NCI-H146 treated with DMSO at 0.1 percent for 48 hours (cell line): Measurements from ENCODE around the gene CABP4.
"Not testable (repeated sequence)": the region's sequence is repeated elsewhere in the genome, so short reads cannot be mapped to it uniquely, and the experiment has no call there.

ENCODE experiments used
- DNase-seq: peaks from one replicate; lab custom pipeline; 2025; ENCODE audit not compliant: unreplicated experiment; lab: John Stamatoyannopoulos, UW

CABP4 gene

DNA sequence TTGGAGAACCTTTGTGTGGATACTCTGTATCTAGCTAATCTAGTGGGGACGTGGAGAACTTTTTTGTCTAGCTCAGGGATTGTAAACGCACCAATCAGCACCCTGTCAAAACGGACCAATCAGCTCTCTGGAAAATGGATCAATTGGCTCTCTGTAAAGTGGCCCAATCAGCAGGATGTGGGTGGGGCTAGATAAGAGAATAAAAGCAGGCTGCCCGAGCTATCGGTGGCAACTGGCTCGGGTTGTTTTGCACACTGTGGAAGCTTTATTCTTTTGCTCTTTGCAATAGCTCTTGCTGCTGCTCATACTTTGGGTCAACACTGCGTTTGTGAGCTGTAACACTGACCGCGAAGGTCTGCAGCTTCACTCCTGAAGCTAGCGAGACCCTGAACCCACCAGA lies 21.5 kb downstream of the CABP4 start:
- DNase-seq = not testable (repeated sequence)

- DNase-seq = not testable (repeated sequence)
Measured at GRCh38 chr11:67477344-67478050, 22.3 kb downstream of the CABP4 start.

- DNase-seq = no peak
Measured at GRCh38 chr11:67482275-67482826, 27.2 kb downstream of the CABP4 start.

DNA sequence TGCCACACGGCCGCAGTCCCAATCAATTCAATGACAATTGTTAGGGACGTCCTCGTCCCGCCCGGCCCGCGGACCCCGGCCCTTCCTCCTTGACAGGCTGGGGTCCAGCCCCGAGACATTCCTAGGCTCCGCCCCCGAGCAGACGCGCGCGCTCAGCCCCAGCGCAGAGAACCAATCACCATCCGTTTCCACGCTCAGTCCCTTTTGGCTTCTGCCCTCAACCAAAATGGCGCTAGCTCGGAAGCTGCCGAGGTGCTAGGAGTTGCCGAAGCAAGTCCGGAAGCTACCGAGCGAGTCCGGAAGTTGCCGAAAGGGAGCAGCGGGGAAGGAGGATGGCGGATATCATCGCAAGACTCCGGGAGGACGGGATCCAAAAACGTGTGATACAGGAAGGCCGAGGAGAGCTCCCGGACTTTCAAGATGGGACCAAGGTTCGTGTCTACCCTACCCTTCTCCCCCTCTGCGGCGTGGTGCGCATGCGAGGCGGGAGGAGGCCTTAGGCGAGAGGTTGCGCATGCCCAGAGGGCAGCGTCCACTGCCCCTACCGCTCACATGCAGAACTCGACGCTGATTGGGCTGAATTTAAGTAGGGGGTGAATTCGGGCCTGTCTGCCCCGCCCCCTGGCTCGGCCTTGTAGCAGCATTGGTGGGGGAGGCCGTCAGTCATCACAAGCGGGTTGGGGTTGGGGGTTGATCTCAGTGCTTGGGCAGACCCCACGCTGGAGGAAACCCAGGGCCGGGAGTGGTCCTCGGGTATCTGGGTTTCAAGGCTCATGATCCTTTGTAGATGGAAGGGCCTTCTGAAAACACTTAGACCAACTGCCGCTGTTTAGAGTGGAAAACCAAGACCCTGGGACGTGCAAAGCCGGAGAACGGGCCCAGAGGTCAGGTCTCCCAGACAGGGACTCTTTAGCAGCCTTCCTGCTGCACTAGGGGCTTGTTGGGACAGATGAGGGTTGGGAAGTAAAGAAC lies 28.0 kb downstream of the CABP4 start, which contains the start of gene AIP:
AIP (plus strand) TSS at position 200 of the 972 bp plus-strand sequence; CDS start at position 333, 133 bp downstream.
- DNase-seq = peak; percentile 99

GRCh38 chr11:67483831-67484665 lies 28.9 kb downstream of the CABP4 start:
- no peak for DNase-seq

DNA sequence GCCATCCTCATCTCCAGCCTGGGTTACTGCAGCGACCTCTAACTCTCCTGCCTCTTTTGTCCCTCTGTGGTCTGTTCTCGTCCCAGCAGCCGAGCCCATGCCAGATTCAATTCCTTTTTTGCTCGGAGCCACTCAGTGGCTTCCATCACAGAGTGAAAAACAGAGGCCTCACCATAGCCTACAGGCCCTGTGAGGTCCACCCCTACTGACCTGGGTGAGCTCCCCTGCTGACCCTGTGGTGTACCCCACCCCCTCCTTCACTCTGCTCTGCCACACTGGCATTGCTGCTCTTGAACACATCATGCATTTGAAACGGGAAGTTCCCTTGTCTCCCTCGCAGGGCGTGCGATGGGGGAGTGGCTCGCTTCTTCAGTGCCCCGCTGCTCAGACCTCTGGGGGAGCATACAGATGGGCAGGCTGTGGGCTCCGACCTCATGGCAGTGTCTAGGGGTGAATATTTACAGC lies 29.7 kb downstream of the CABP4 start:
- DNase-seq = no peak

- not testable (repeated sequence) for DNase-seq
Measured at GRCh38 chr11:67485873-67486361, 30.8 kb downstream of the CABP4 start.

GRCh38 chr11:67486481-67487195 lies 31.5 kb downstream of the CABP4 start:
- no peak for DNase-seq

- DNase-seq = no peak
Measured at GRCh38 chr11:67489203-67489884, 34.2 kb downstream of the CABP4 start.

GRCh38 chr11:67489885-67490726 lies 35.0 kb downstream of the CABP4 start:
- DNase-seq = no peak

DNA sequence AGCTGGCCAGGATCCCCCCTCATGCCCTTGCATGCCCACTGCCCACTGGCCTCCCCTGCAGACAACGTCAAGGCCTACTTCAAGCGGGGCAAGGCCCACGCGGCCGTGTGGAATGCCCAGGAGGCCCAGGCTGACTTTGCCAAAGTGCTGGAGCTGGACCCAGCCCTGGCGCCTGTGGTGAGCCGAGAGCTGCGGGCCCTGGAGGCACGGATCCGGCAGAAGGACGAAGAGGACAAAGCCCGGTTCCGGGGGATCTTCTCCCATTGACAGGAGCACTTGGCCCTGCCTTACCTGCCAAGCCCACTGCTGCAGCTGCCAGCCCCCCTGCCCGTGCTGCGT lies 35.5 kb downstream of the CABP4 start:
- no peak for DNase-seq

DNA sequence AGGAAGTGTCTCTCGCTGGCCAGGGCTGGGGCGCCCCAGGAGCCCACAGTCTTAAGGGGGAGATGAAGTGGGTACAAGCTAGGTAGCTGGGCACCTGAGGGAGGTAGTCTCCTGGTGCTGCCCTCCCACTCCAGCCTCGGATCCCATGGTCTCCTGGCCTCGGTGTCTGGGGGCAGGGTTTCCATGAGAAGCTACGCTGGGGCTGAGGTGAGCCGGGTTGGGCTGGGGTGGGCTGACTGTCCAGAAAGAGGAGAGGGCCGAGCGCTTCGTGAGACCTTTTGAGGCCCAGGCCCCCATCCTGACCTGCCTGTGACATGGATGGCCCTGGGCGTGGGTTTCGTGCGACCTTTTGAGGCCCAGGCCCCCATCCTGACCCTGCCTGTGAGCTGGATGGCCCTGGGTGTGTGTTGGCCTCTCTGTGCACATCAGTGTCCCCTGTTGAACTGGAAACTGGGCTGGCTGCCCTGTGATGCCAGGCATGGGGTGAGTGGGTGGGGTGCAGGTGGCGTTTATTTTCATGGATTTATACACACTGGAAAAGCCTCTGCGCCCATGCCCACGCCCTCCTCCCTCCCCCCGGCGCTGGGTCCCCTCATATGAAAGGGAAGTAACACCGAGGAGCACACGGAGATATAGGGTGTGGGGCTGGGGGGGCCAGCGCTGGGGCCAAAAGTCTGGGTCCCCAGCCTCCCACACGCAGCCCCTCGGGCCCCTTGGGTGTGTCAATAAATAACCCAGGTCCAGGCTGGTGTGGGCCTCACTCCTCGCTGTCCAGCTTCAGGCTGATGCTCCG lies 36.3 kb downstream of the CABP4 start:
- DNase-seq = no peak

- no peak for DNase-seq
Measured at GRCh38 chr11:67492069-67492727, 37.0 kb downstream of the CABP4 start.

- DNase-seq = no peak
Measured at GRCh38 chr11:67492801-67493547, 37.8 kb downstream of the CABP4 start.

DNA sequence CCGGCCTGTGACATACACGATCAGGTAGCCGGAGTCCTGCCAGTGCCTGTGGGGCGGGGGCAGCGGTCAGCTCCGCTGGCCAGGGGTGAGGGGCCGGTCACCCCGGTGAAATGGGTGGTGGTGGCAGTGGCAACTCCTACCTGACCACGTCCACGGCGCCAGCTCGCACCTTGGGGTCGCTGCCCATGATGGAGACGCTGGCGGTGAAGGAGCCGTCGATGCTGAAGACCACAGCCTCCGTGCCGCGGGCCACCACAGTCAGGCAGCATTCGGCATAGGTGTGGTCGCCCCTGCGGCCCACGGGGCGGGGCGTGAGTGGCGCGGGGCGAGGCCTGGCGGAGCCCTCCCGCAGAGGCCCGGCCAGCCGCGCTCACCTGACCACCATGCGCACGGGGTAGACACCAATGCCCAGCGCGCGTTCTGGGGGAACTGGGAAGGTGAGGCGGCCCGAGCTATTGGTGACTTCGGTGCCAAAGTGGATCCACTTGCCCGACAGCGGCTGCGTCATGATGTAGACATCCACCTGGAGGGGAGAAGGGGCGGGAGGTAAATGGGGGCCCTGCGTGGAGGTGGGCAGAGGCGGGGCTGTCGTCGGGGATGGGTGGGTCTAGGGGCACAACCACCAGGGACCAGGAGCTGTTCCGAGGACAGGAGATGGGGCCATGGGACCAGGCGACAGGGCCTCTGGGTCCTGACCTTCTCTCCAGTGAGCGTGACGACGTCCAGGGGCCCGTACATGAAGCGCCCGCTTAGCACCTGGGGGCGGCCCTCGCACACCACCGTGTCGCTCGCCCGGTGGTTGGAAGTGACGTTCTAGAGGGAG lies 38.6 kb downstream of the CABP4 start:
- DNase-seq = no peak
